Inferior parietal cortex (tissue), 1 donor: ENCODE results near the gene PRKAG2.
"Not testable (repeated sequence)": the region's sequence is repeated elsewhere in the genome, so short reads cannot be mapped to it uniquely, and the experiment has no call there.

Experiments
- DNase-seq: peaks from one replicate; pipeline ENCODE4 v3.0.0-alpha.2; 2016; ENCODE audit errors: extremely low spot score

The PRKAG2 gene

DNA sequence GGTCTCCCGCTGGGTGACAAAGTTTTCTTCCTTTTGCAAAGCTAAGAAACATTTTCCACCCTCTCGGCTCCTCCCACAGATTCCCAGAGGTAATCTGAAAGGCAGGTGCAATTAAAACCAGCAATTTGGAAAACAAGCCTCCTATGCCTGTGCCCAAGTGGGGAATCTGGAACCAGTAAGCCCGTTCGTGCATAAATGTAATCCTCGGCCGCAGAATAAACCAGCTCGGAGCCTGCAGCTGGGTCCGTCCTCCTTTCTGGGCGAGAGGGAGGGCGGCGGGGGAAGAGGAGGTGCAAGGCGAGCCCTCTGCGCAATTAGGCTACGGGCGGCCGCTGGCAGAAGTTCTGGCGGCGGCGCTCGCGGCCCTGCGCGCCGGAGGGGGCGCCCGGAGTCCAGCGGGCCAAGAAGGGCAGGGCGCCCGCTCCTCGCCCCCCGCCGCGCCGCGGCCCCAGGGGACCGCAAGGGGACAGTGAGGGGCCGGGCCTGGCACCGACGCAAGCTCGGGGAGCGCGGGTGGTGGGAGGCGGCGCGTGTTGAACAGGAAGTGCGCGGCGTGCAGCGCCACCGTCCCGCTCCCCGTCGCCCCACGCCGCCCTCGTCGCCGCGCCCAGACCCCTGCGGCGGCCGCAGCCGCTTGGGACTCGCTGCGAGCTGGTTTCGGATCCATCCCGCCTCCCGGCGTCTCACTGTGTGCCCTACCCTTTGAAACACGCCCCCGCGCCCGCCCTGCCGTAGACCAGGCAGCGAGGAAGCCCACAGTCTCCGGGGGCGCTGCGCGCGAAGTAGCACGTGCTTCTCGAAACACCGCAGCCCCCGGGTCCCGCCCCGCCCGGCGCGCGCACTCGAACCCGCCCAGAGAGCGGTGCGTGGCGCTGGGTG, at the start of gene PRKAG2:
Gene PRKAG2 (minus strand): TSS at position 217 of the 879 bp plus-strand sequence. CDS start 495 bp downstream, outside the sequence.
- DNase-seq = peak; percentile 53

DNA sequence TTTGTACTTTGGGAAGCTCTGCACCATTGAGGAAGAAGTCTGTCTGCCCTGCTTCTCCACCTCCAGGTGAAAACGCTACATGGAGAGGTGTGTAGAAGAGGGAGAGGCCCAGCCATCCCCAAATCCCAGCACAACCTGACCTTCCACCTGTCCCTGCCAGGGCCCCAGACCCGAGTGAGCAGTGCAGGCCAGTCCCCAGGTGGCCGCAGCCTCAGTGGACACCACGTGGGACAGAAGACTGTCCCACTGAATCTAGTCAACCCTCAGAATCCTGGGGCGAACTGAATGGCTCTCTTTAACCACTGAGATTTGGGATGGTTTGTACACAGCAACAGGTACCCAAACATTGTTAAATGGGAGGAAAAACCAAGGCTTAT, 49.4 kb upstream of the PRKAG2 start:
- DNase-seq = no peak

DNA sequence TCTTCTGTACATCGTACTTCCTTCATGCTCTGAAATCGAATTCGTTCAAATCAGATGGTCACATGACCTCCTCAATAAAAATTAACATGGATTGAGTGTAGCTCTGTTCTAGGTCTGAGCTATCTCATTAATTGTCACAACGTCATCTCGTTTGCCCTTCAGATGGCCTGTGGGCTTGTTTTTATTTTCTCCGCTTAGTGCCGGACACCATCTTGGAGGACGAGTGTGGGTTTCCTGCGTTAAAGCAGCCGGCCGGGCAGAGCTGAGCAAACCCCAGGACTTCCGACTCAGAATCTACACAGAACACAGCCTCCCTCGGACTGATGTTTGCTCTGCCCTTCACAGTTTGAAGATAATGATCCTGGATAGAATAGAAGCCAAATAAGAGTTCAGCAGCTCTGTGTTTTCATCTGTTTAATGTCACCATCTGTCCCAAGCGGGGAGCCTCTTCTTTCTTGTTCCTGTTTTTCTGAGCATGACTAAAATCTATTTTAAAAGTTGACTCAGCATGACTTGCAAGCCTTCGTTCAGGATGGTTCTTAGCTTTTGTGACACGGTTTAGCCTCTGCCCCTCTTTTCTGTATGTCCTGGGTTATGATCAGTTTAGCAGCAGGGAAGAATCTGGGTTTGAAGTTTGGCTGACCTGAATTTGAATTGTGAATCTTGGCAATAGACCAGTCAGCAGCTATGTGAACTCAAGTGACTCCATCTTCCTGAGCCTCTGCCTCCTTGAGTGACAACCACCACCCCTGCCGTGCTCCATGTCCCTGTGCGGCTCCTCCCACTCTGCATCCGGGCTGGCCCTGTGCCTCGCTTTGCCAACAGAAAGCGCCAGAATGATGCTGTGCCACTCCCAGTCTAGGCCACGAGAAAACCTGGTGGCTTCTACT, 48.8 kb upstream of the PRKAG2 start:
- DNase-seq = peak; percentile 53

DNA sequence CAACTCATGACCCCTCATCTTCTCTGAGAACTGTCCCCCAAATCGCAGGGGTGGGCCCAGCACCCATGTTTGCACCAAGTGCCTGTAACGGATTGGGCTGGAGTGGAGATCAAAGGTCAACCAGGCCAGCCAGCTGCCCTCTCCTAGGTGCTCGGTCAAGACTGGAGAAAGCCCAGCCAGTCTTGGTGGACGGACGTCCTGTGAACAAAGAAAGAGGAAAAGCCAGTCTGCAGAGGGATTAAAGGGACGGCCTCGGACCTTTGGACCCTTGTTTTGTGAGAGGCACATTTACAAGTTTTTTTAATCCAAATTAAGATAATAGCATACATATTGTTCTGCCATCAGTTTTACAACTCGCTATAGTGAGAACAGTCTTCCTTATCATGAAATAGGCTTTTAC, 47.6 kb upstream of the PRKAG2 start:
- DNase-seq = no peak

DNA sequence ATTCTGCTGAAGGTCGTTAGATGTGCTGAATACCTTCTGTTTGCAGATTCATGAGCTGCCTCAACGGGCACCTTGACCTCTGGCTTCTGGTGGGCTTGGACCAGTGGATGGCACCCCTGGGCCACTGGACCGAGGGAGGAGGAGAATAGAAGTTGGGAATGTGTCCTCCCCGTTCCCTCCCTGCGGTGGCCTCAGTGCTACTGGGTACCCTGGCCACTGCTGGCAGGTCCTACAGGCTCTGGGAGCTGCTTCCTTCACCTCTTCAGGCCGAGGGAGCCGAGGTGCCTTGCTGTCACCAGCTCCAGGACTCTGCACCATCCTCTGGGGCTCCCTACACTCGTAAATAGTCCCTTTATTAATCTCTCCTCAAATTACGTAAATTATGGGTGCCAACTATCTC, 47.1 kb upstream of the PRKAG2 start:
- DNase-seq = no peak

DNA sequence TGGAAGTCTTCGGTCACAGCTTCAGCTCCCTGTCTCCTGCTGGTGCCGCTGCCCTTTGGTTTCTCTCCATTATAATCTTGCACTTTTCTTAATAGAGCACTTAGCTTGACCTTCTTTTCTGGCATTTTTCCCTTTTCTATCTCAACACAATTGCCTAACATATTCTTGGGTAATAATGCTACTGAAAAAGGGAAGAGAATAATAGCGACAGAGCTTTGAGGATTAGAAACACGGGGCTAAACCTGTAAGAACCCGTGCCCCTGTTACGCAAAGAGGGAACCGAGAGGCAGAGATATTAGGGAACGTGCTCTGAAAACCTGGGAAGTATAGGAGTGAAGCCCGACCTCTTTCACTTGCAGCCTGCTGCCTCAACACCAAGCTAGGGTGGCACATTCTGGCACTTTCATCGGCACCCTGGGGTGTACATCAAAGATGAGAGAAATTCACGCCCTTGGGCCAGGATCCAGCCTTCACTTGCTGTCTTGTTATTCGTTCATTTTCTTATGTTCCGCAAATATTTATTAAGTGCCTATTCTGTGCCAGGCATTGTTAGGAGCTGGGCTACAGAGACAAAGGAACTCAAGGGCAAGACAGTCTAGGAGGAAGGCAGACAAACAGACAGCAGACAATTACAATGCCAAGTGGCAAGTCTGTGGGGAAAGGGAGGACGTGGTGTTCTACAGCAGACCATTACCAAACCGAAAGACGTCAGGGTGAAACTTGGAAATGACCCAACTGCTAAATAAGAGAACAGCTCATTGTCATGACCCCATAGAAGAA, 46.4 kb upstream of the PRKAG2 start:
- no peak for DNase-seq

DNA sequence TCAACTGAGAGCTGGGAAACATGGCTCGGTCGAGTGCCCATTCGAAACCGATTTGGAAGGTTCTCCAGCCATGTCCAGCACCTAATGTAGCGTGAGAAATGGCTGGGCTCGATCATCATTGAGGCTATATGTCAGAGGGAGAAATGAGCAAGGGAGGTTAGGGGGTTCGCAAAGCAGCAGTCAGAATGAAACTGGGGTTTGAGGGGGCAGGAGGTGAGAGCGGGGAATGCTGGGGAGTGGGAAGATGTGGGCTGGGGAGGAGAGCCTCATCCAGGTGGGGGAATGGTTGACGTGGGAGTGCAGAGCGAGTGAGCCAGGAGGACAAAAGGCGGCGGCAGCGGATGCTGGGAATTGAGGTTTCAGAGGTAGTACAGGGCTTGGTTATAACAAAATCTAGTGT, 44.5 kb upstream of the PRKAG2 start:
- no peak for DNase-seq

DNA sequence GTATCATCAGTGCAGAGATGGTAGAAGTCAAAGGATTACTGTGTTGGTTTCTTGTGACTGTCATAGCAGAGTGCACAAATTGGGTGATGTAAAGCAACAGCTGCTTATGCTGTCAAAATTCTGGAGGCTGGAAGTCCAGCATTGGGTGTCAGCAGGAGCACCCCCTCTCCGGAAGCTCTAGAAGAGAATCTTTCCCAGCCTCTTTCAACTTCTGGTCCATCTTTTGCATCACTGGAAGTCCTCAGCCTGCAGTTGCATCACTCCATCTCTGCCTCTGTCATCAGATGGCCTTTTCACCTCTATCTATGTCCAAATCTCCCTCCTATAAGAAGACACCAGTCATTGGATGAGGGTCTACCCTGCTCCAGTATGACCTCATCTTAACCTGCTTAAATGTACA, 43.6 kb upstream of the PRKAG2 start:
- no peak for DNase-seq

DNA sequence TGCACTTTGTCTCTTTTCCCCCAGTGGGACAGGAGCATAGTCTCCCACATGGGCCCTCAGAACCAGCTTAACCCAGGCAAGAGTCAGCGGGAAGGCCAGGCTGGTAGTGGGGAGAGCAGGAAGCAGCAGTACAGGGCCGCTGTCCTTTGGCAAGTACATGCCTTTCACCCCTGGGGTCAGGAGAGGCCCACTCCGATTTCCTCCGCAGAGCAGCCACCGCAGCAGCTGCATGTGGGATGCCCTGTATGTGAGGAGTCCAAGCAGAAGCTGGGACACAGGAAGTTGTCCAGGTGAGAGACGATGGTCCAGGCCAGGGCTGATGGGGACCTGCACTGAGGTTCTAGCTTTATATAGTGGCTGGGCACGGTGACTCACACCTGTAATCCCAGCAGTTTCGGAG, 42.7 kb upstream of the PRKAG2 start:
- DNase-seq = no peak

DNA sequence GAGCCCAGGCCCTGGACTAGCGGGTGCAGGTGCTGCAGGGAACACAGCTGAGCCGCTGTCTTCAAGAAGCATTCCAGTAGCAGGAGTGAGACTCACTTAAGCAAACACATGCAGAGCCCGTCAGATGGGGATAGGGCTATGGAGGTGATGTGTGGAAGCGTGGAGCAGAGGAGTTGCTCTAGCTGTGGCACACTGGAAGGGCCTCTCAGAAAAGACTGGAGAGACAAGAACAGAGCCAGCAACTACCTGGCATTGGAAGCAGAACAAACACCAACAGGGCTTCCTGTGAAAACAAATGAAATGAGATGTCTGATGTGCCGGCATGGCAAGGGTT, 41.6 kb upstream of the PRKAG2 start:
- no peak for DNase-seq

DNA sequence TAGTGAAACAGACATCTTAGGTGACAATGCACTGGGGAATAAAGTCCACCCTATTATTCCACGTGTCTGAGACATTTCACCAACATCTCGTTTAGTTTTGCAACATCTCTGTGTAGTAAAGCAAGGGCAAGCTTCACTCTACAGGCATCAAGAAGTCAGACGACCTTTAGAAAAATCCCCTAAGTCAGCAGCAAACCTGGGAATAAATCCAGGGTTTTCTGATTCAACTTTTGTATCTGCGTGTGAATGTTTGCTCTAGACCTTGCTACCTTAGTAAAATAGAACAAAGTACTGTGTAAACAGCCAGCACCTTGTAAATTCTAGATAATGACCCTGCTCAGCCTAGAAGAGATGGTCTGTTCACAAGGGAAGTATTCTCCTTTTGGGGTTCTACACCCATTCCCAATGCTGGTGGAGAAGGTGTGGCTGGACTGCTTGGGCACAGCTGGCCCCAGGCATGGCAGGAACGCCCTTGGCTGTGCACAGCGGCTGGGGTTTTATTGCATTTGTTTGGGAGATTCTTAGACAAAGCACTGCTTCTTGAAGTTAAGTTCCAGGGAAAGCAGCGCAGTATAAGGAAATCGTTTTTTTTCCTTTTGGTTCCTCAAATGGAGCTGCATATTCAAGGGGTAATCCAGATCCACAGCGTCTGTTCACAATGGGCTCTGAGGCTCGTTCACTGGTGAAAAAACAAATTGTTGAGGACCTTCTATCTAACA, 41.0 kb upstream of the PRKAG2 start:
- no peak for DNase-seq

DNA sequence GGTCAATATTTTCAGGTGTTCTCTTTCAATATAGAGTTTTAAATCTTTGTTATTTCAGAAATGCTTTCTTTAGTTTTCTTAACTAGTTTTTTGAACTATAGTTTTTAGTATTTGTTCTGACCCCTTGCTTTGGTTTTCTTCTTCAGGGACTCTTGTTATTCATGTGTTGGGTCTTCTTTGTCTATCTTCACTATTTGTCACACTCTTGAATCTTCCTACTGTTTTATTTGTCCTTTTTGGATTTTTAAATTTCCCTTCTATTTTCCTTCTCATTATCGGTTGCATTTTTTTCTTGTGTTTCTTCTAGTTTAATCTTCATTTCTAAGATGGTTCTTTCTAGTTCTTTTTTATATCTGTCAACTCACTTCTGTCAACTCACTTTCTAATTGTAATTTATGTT, 37.1 kb upstream of the PRKAG2 start:
- DNase-seq = no peak

DNA sequence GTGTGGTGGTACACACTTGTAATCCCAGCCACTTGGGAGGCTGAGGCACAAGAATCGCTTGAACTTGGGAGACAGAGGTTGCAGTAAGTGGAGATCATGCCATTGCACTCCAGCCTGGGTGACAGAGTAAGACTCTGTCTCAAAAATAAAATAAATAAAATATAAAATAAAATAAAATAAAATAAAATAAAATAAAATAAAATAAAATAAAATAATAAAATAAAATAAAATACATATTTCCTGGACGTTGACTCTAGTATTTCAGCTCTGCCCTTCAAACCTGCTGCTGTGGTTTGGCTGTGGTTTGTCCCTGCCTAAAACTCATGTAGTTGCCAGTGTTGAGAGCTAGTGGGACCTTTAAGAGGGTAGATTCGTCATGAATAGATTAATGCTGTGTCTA, 33.7 kb upstream of the PRKAG2 start:
- DNase-seq = not testable (repeated sequence)

DNA sequence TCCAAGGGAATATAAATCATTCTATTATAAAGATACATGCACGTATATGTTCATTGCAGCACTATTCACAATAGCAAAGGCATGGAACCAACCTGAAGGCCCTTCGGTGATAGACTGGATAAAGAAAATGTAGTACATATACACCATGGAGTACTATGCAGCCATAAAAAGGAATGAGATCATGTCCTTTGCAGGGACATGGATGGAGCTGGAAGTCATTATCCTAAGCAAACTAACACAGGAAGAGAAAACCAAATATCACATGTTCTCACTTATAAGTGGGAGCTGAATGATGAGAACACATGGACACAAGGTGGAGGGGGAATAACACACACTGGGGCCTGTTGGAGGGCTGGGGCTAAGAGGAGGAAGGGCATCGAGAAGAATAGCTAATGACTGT, 30.2 kb upstream of the PRKAG2 start:
- not testable (repeated sequence) for DNase-seq

DNA sequence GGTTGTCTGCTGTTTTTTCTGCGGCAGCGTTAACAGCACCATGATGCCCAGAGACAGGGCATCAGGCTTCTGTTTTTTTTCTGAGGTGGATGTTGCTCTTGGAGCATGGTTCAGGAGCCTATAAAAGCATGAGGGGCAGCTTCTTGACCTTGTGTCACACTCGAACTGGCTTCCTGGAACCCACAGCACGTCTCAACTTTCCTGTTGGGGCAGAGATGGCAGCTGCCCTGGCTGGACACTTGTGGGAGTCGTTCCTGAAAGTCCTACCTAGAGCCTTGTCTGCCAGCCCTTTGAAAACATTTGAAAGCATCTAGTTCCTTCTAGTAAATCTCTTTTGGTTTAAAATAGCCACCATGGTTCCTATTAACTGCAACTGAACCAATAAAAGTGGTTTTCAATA, 28.9 kb upstream of the PRKAG2 start:
- DNase-seq = no peak

DNA sequence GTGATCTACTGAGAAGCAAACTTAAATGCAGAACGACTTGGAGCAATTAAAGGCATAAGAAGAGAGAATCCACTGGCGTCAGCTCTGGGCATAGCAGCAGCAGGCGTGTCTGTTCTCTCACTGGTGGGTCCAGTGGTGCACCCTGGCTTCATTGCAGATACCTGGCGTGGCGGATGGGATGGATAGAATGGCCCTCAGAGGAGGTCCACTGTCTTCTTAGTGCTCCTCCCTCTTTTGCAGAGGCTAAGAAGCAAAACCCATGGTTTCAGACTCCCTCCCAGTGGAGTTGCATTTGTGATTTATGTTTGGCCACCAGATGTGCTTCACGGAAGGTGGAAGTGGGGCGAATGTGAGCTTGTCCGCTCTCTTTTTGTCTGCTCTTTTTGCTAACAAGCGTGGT, 28.4 kb upstream of the PRKAG2 start:
- DNase-seq = no peak

DNA sequence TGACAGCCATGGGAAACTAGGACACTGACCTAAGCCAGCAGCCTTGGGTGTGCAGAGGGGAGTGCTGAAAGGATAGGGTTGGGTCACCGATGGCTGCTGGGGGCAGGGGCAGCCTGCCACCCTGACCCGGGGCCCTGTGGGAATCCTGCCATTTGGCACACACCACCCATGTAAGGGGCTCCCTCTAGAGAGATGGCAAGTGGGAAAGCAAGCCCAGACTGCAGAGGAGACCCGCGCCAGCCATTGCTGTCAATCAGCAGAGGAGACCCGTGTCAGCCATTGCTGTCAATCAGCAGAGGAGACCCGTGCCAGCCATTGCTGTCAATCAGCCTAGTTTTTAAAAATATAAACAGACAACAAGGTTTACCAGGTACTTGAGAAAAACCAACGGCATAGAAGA, 27.4 kb upstream of the PRKAG2 start:
- DNase-seq = no peak

DNA sequence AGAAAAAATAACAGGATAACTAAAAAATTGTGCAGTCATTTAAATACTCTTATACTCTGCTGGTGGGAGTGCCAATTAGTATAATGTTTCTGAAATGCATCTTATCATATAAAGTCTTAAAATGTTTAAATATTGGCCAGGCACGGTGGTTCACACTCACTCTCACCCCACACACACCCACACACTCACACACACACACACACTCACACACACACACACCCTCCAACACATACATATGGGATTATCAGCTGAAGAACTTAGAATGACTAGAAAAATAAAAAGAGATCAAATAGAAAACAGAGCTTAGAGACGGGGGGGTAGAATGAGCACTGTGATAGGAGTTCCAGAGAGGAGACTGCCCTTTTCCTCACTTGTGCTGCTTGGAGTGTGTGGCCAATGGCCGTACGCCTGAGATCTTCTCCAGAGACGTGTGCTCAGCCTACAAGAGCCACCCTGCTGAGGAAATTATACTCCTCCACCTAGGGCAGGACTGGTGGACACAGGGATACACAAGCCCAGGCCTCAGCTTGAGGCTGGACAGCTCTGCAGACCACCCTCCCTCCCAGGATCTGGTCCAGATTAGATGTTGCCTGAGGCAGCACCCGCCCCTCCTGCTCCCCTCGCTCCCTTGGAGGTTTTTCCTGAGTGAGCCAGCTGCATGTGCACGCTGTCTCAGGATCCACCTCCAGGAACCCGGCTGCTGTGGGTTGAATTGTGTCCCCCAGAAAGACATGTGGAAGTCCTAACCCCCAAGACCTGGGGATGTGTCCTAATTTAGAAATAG, 26.5 kb upstream of the PRKAG2 start:
- DNase-seq = no peak

DNA sequence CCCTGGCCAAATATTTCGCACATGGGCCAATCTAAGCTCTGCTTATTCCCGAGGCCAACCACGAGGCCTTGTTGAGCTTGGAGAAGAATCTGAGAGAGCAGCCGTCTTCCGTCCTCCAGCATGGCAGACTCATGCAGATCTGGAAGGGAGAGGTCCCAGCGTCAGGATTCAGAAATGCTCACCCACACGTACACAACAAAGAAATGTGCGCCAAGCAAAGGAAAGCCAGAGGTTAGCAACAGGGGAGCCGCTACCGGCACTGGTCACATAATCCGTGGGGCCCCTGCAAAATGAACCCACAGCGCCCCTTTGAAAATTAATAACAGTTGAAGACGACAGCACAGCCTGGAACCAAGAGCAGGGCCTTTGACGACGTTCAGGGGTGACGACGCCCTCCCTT, 25.4 kb upstream of the PRKAG2 start:
- no peak for DNase-seq

DNA sequence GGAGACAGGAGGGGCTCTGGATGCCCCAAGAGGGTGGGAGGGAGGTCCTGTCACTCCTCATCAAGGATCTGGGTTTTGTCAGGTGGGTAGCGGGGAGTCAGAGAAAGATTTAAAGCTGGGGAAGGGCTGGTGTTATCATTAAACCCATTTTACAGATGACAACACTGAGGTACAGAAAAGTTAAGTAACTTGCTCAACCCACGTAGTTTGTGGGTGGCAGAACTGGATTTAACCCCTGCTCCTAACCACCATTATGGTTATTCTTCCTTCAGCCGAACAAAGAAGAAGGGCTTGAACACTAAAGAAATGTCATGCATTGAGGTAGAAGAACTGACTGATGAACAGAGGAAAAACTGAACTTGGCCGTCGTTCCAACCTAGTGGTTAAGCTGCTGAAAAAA, 24.9 kb upstream of the PRKAG2 start:
- no peak for DNase-seq
